22Rv1 (cell line): ENCODE results near the gene TNS1.

Experiments used
- H3K27ac ChIP-seq: fragments of 450-650 bp; 2 replicates; pipeline ENCODE4 v1.5.1; 2017
- ZFX ChIP-seq: fragments of 450-650 bp; IDR thresholded peaks from 2 replicates; pipeline ENCODE4 v1.6.1; 2017; ENCODE audit warnings: antibody characterized with exemption, borderline replicate concordance
- TF ChIP-seq, protein P1 (sequence below): fragments of 450-650 bp; IDR thresholded peaks from 2 replicates; pipeline ENCODE4 v1.5.1; 2017; ENCODE audit warnings: mild to moderate bottlenecking

Gene TNS1

DNA sequence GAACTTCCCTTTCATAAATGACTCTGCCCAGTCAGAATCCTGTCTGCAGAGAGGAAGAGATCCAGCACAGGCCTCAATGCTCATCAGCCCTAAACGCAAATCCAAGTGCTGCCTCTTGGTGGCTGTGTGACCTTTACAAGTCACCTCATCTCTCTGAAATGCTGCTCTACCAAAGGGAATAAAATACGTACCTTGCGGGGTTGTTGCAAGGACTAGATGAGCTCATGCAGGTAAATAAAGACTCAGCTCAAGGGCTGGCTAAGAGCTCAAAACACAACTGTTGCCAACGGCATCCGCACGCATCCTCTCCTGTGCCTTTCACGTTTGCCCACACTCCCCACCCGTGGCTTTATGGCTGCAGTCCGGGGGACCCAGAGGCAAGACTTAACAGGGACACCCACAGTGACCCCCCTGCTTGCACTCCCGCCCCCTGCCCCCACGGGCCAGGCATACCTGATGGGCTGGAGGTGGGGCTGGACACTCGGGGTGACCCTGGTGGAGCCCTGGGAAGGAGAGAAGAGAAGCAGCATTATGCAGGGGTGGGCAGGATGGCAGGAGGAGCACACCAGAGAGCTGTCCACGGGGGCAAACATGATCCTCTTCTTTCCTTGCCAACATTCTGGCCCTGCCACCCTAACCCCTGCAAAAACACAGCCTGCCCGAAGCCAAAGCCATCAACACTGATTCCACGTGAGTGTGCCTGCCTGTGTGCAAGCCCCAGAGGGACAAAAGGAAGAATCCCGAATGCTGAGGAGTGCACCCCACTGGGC, 102.6 kb downstream of the TNS1 start:
- no peak overlapping the region for H3K27ac ChIP-seq
- no peak for TF ChIP-seq ZFX
- TF ChIP-seq, protein P1, sequence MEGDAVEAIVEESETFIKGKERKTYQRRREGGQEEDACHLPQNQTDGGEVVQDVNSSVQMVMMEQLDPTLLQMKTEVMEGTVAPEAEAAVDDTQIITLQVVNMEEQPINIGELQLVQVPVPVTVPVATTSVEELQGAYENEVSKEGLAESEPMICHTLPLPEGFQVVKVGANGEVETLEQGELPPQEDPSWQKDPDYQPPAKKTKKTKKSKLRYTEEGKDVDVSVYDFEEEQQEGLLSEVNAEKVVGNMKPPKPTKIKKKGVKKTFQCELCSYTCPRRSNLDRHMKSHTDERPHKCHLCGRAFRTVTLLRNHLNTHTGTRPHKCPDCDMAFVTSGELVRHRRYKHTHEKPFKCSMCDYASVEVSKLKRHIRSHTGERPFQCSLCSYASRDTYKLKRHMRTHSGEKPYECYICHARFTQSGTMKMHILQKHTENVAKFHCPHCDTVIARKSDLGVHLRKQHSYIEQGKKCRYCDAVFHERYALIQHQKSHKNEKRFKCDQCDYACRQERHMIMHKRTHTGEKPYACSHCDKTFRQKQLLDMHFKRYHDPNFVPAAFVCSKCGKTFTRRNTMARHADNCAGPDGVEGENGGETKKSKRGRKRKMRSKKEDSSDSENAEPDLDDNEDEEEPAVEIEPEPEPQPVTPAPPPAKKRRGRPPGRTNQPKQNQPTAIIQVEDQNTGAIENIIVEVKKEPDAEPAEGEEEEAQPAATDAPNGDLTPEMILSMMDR, result no peak

DNA sequence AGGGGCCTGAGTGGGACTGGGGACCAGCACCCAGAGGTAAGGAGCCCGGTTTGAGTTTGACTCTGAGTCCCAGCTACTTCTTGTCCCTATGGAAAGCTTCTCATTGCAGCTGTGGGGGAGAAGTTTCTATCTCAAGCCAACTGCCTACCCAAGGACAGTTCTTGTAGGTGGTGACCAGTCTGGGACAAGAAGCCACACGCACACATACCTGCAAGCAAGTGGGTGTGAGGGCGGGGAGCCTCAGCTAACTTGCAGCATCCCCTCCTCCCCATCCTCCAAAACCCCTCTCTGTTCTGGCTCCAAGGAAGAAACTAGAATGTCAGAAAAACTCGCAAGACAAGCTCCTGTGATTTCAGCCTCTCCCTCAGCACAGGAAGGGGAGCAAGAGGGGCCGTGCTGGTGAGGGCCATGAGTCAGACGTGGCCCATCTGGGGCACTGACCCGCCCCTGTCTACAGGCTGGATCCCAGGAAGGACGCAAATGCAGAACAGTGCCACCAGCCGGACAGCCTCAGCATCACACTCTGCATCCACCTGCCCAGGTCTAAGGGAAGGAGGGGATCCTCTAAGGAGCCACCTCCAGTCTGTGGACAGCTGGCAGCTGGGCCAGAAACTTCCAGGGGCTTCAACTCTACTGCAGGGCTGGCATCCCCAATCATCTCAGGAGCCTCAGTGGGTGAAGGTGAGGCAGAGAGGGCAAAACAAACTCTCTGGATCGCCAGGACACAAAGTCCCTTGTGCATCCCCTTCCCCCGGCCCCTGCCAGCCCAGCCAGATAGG, 103.4 kb downstream of the TNS1 start:
- TF ChIP-seq ZFX, result no peak
- TF ChIP-seq, protein P1, result peak; percentile 81
- H3K27ac ChIP-seq, result no peak overlapping the region

DNA sequence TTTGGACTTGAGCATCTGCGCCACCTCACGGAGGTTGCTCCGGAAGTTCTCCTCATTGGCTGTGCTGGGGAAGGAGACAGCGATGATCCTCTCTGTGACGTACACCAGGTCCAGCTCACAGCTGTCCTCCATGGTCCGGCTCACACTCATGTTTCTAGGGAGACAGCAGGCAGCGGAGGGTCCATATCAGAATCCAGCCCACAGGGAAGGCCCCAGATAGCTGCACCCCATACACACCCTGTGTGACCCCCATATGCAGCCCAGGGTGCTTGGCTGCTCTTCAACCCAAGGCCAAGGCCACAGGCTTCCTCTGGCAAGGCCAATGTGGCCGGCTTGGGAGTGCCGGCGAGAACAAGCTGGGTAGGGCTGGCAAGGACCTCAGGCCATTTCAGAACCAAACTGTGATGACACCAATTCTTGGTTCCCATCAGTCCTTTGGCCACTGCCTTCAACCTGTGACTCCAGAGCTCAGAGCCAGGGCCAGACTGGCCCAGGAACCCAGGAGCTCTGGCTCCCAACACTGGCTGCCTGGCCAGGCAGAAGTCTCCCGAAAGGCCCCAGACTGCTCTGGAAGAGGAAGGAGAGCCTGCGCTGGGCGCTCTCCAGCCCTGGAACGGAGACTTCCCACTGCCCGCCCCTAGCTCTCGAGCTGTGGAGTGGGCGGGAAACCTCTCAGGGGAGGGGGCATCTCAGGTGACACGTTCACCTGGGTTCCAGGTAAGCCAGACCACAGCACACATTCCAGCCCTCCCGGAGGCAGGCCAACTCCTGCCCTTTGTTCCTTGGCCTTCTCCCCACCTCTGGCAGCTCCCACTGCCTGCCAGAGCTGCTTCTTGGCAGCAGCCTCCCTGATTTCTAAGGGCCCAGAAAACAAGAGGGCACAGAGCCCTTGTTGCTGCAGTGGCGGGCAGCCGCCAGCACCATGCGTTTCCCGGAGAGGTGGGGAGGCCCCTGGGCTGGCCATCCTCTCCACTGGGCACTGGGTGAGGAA, 104.7 kb downstream of the TNS1 start:
- TF ChIP-seq, protein P1, result no peak
- TF ChIP-seq ZFX, result no peak
- H3K27ac ChIP-seq, result no peak overlapping the region

DNA sequence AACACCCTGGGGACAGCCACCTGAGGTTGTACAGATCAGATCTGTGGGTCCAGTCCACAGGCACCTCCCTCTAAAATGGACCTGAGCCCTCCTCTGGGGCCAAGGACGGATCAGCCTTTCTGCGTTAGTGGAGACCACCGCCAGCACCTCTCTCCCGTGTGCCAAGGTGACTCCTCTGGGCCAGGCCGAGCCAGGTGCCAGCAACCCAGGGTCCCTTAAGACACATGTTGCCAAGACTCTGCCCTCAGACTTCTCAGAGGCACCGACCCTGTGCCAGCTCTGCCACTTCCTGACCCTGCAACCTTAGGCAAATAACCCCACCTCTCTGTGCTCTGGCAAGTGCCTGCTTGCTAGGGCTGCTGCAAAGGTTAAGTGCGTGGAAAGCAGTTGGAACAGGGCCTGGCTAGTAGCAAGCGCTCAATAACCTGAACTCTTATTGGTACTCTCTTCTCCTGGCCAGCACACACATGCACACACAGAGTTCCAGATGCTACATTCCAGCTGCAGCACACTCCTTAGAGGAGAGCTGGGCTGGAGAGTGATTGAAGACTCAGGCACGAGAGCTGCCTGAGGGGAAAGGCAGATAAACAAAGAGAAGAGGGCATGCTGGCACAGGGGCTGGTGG, 105.6 kb downstream of the TNS1 start:
- no peak overlapping the region for H3K27ac ChIP-seq
- TF ChIP-seq, protein P1, result no peak
- TF ChIP-seq ZFX, result no peak

DNA sequence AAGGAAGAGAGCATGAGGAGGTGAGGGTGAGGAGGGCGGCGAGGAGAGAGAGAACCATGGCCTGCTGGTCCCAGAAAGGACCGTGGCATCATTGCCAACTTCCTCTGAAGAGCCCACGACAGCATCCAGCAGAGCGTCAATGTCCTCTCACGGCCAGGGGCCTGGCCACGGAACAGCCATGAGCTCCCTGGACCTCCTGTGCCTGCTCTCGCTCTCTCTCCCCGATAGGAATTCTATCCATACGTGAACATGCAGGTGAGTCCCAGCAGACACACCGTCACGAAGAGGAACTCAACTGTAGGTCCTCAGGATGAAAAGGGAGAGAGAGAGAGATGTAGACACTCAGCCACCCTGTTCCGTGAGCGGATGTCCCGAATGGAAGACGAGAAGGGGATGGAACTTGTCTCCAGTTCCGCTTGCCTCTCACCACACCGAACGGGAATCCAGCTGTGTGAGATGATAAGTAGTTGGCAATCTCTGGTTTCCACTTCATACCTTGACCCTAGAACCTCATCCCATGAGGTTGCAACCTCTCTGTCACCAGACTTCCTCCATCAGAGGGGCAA, 107.6 kb downstream of the TNS1 start:
- no peak overlapping the region for H3K27ac ChIP-seq
- TF ChIP-seq ZFX, result no peak
- TF ChIP-seq, protein P1, result no peak

DNA sequence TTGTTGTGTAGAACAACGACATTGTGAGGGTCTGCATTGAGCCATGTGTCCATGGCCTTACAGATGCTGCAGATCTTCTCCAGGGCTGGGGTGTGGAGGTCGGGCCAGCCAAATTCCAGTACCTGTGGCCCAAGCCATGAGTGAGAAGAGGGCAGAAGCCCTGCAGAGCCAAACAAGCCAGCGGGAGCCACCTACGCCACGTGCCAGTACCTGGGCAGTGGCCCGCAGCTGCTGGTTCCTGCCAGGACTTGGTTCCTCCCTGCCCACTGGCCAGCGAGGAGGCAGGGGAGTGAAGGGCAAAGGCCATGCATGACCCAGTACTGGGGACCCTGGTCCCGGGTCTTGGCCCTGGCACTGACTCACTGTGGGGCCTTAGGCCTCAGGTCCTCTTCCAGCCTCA, 109.4 kb downstream of the TNS1 start:
- no peak overlapping the region for H3K27ac ChIP-seq
- TF ChIP-seq ZFX, result no peak
- TF ChIP-seq, protein P1, result no peak
